MM.1S (cell line): ENCODE results near the gene CTRB1.

Source experiments
- DNase-seq: peaks from one replicate; pipeline ENCODE4 v3.0.0-alpha.2; 2015
- H2AFZ ChIP-seq: fragments of 300-600 bp; sonication (generic); 2 replicates; pipeline ENCODE4 v1.6.0; 2016; ENCODE audit warnings: antibody characterized with exemption, low read length
- H3F3A ChIP-seq: fragments of 300-600 bp; sonication (generic); 2 replicates; pipeline ENCODE4 v1.6.1; 2016; ENCODE audit warnings: mild to moderate bottlenecking, antibody characterized with exemption, low read length, moderate library complexity, mixed read lengths; ENCODE audit not compliant: insufficient read depth
- H3K27ac ChIP-seq: fragments of 300-600 bp; sonication (generic); 2 replicates; pipeline ENCODE4 v1.5.1; 2016; ENCODE audit warnings: mild to moderate bottlenecking, low read length
- H3K27me3 ChIP-seq: fragments of 300-600 bp; sonication (generic); replicated peaks from 2 replicates; pipeline ENCODE4 v1.6.0; 2016; ENCODE audit warnings: low read length; ENCODE audit not compliant: insufficient read depth
- H3K36me3 ChIP-seq: fragments of 300-600 bp; sonication (generic); replicated peaks from 2 replicates; pipeline ENCODE4 v1.6.1; 2016; ENCODE audit warnings: mild to moderate bottlenecking, low read length, mixed read lengths; ENCODE audit not compliant: insufficient read depth
- H3K4me1 ChIP-seq: fragments of 300-600 bp; sonication (generic); 2 replicates; pipeline ENCODE4 v1.6.1; 2016; ENCODE audit warnings: low read length, mixed read lengths
- H3K4me2 ChIP-seq: fragments of 300-600 bp; sonication (generic); 2 replicates; pipeline ENCODE4 v1.6.0; 2016; ENCODE audit warnings: low read depth, low read length
- H3K4me3 ChIP-seq: fragments of 300-600 bp; sonication (generic); 2 replicates; pipeline ENCODE4 v1.5.1; 2016; ENCODE audit warnings: low read length, mixed read lengths
- H3K79me2 ChIP-seq: fragments of 300-600 bp; sonication (generic); 2 replicates; pipeline ENCODE4 v1.6.1; 2016; ENCODE audit warnings: mixed run types, low read length, mixed read lengths
- H3K9ac ChIP-seq: fragments of 300-600 bp; sonication (generic); 2 replicates; pipeline ENCODE4 v1.6.1; 2016; ENCODE audit warnings: low read length, mixed read lengths
- H3K9me2 ChIP-seq: fragments of 300-600 bp; sonication (generic); replicated peaks from 2 replicates; pipeline ENCODE4 v1.6.1; 2016; ENCODE audit warnings: mild to moderate bottlenecking, low read length, mixed read lengths; ENCODE audit not compliant: insufficient read depth
- H3K9me3 ChIP-seq: fragments of 300-600 bp; sonication (generic); replicated peaks from 2 replicates; pipeline ENCODE4 v1.6.1; 2016; ENCODE audit warnings: mild to moderate bottlenecking, low read length, mixed read lengths; ENCODE audit not compliant: insufficient read depth
- H4K20me1 ChIP-seq: fragments of 300-600 bp; sonication (generic); 2 replicates; pipeline ENCODE4 v1.6.1; 2016; ENCODE audit warnings: mild to moderate bottlenecking, low read length, moderate library complexity, mixed read lengths; ENCODE audit not compliant: insufficient read depth
- CTCF ChIP-seq: fragments of 300-600 bp; sonication (generic); IDR thresholded peaks from 2 replicates; pipeline ENCODE4 v1.5.1; 2016; ENCODE audit warnings: antibody characterized with exemption, low read length, mixed read lengths
- EZH2 ChIP-seq: fragments of 300-600 bp; sonication (generic); optimal IDR thresholded peaks from 2 replicates; pipeline ENCODE3; 2017; ENCODE audit warnings: low read depth, mild to moderate bottlenecking, antibody characterized with exemption, low read length, mixed read lengths
- EZH2phosphoT487 ChIP-seq: fragments of 300-600 bp; sonication (generic); IDR thresholded peaks from 2 replicates; pipeline ENCODE4 v1.6.1; 2018; ENCODE audit warnings: antibody characterized with exemption, low read length

The CTRB1 gene

GRCh38 chr16:75256059-75256571 is 37.3 kb downstream of the CTRB1 start:
- no peaks in the 10 kb centered on the region for H3K36me3 ChIP-seq
- no peaks in the 10 kb centered on the region for H3K9me2 ChIP-seq
- no peak overlapping the region for H3K4me2 ChIP-seq
- H3K27ac ChIP-seq, result no peak overlapping the region
- peaks cover 7% of the 10 kb centered on the region for H3K27me3 ChIP-seq
- H2AFZ ChIP-seq, result no peak overlapping the region
- H3F3A ChIP-seq, result no peaks in the 10 kb centered on the region
- H4K20me1 ChIP-seq, result no peaks in the 10 kb centered on the region
- no peak overlapping the region for H3K9ac ChIP-seq
- H3K4me3 ChIP-seq, result no peak overlapping the region
- no peaks in the 10 kb centered on the region for H3K9me3 ChIP-seq
- no peaks in the 10 kb centered on the region for H3K79me2 ChIP-seq
- H3K4me1 ChIP-seq, result no peaks in the 10 kb centered on the region
- no peak for DNase-seq
- TF ChIP-seq CTCF, result no peak
- no peak for TF ChIP-seq EZH2
- no peak for TF ChIP-seq EZH2phosphoT487

GRCh38 chr16:75256696-75257343 is 38.0 kb downstream of the CTRB1 start:
- Histone ChIP-seq H2AFZ (no peak overlapping the region), H3K27ac (no peak overlapping the region), H3K4me2 (no peak overlapping the region), H3K4me3 (no peak overlapping the region), H3K9ac (no peak overlapping the region), H3K36me3 (no peaks in the 10 kb centered on the region), H3K4me1 (no peaks in the 10 kb centered on the region), H3F3A (no peaks in the 10 kb centered on the region), H3K9me2 (no peaks in the 10 kb centered on the region), H4K20me1 (no peaks in the 10 kb centered on the region), H3K27me3 (peaks cover 5% of the 10 kb centered on the region), H3K79me2 (no peaks in the 10 kb centered on the region), H3K9me3 (no peaks in the 10 kb centered on the region)
- TF ChIP-seq CTCF (no peak), EZH2 (no peak), EZH2phosphoT487 (no peak)
- no peak for DNase-seq

- H3K9ac ChIP-seq, result no peak overlapping the region
- H2AFZ ChIP-seq, result no peak overlapping the region
- H3K79me2 ChIP-seq, result no peaks in the 10 kb centered on the region
- H3K36me3 ChIP-seq, result no peaks in the 10 kb centered on the region
- no peak overlapping the region for H3K4me3 ChIP-seq
- no peak for DNase-seq
- H3K4me1 ChIP-seq, result no peaks in the 10 kb centered on the region
- H3K27me3 ChIP-seq, result no peaks in the 10 kb centered on the region
- H3K9me3 ChIP-seq, result no peaks in the 10 kb centered on the region
- no peak overlapping the region for H3K27ac ChIP-seq
- H3K4me2 ChIP-seq, result no peak overlapping the region
- TF ChIP-seq EZH2phosphoT487 (no peak), EZH2 (no peak), CTCF (no peak)
- H3K9me2 ChIP-seq, result no peaks in the 10 kb centered on the region
- H3F3A ChIP-seq, result no peaks in the 10 kb centered on the region
- H4K20me1 ChIP-seq, result no peaks in the 10 kb centered on the region
Measured at GRCh38 chr16:75257886-75258806, 39.4 kb downstream of the CTRB1 start.
